ENCODE measurements around the gene FBXL2.

GRCh38 chr3:33334364-33334763 is 57.1 kb downstream of the FBXL2 start:
- TF ChIP-seq, protein P1, sequence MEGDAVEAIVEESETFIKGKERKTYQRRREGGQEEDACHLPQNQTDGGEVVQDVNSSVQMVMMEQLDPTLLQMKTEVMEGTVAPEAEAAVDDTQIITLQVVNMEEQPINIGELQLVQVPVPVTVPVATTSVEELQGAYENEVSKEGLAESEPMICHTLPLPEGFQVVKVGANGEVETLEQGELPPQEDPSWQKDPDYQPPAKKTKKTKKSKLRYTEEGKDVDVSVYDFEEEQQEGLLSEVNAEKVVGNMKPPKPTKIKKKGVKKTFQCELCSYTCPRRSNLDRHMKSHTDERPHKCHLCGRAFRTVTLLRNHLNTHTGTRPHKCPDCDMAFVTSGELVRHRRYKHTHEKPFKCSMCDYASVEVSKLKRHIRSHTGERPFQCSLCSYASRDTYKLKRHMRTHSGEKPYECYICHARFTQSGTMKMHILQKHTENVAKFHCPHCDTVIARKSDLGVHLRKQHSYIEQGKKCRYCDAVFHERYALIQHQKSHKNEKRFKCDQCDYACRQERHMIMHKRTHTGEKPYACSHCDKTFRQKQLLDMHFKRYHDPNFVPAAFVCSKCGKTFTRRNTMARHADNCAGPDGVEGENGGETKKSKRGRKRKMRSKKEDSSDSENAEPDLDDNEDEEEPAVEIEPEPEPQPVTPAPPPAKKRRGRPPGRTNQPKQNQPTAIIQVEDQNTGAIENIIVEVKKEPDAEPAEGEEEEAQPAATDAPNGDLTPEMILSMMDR (IDR thresholded peaks at IDR 0.05; ENCODE audit: low read depth, low read length), result no peak
- no peak for TF ChIP-seq EZH2phosphoT487 (IDR thresholded peaks at IDR 0.05; ENCODE audit: low read depth)

Measured in OCI-LY3 (cell line).